B cell (primary cell): ENCODE data around the gene ADAMTS14. TPM values are rescaled to one million over a fixed set of nuclear protein-coding genes. Genes with fewer than 3 reads are reported as not detected.

Experiments used
- ATAC-seq: fragments of 200-7000 bp; cut with Tn5 transposase; one replicate; pipeline ENCODE4 v1.10.0; 2021; ENCODE audit warnings: low read depth, mild to moderate bottlenecking, moderate number of reproducible peaks, moderate library complexity
- CTCF ChIA-PET: fragments of 350-600 bp; sonication (Branson Sonifier 250); formaldehyde crosslinking; loops from one replicate; lab custom pipeline; 2021; ENCODE audit warnings: antibody characterized with exemption, inconsistent platforms; lab: Charles Lee
- POLR2A ChIA-PET: fragments of 350-600 bp; sonication (Branson Sonifier 250); formaldehyde crosslinking; loops from one replicate; lab custom pipeline; 2021; ENCODE audit warnings: antibody characterized with exemption; lab: Charles Lee
- DNase-seq: peaks from one replicate; pipeline ENCODE4 v3.0.0; 2013
- H2AFZ ChIP-seq: 2 replicates; pipeline ENCODE4 v1.6.1; 2012; ENCODE audit warnings: mild to moderate bottlenecking, low read depth, low read length; ENCODE audit not compliant: insufficient read depth, poor library complexity, severe bottlenecking
- H3K27ac ChIP-seq, 2 donors: 1 replicate in 1 of 2; 2 replicates in 1 of 2; pipeline ENCODE4 v1.5.1; 2012 to 2013; ENCODE audit warnings: low read length in 2 of 2, mild to moderate bottlenecking in 2 of 2, moderate library complexity in 1 of 2
- H3K27me3 ChIP-seq, 4 experiments: fragments of 200-600 bp in 1 of 4; sonication (generic) in 1 of 4; replicated peaks in 1 of 4; 1 replicate in 2 of 4; 2 replicates in 2 of 4; pipeline versions ENCODE4 v1.6.1 to v1.7.0; 2013 to 2016; ENCODE audit warnings: low read length in 3 of 4, mild to moderate bottlenecking in 2 of 4, mixed read lengths in 1 of 4, moderate library complexity in 1 of 4; ENCODE audit not compliant: insufficient read depth in 4 of 4, control insufficient read depth in 3 of 4; ENCODE audit errors: control extremely low read depth in 1 of 4
- H3K36me3 ChIP-seq, 2 experiments: replicated peaks in 1 of 2; 1 replicate in 1 of 2; 2 replicates in 1 of 2; pipeline versions ENCODE4 v1.6.1 to v1.7.1; 2013; ENCODE audit warnings: low read length in 1 of 2; ENCODE audit not compliant: insufficient read depth in 2 of 2, control insufficient read depth in 1 of 2; ENCODE audit errors: control extremely low read depth in 1 of 2, extremely low read depth in 1 of 2
- H3K4me1 ChIP-seq, 2 donors: fragments of 200-600 bp in 1 of 2; sonication (generic) in 1 of 2; 1 replicate in 1 of 2; 2 replicates in 1 of 2; pipeline versions ENCODE4 v1.5.1 to v1.6.1; 2013 to 2017; ENCODE audit warnings: low read length in 2 of 2; ENCODE audit not compliant: control insufficient read depth in 2 of 2, insufficient read depth in 2 of 2
- H3K4me2 ChIP-seq: replicated peaks from 2 replicates; pipeline ENCODE3; 2012; ENCODE audit warnings: mild to moderate bottlenecking, low read depth, low read length; ENCODE audit not compliant: poor library complexity, severe bottlenecking
- H3K4me3 ChIP-seq, 5 experiments: fragments of 200-600 bp in 1 of 5; sonication (generic) in 1 of 5; 1 replicate in 3 of 5; 2 replicates in 2 of 5; pipeline versions ENCODE4 v1.5.1 to v1.7.0; 2011 to 2016; ENCODE audit warnings: low read length in 4 of 5, mild to moderate bottlenecking in 4 of 5, low read depth in 2 of 5, control low read depth in 1 of 5, moderate library complexity in 1 of 5; ENCODE audit not compliant: insufficient read depth in 1 of 5; ENCODE audit errors: control extremely low read depth in 1 of 5, extremely low read depth in 1 of 5
- H3K79me2 ChIP-seq: fragments of 200-600 bp; sonication (generic); one replicate; pipeline ENCODE4 v1.6.0; 2016; ENCODE audit warnings: low read length; ENCODE audit not compliant: control insufficient read depth, insufficient read depth
- H3K9ac ChIP-seq: fragments of 200-600 bp; sonication (generic); 2 replicates; pipeline ENCODE4 v1.6.1; 2017; ENCODE audit warnings: mild to moderate bottlenecking, low read length, moderate library complexity
- H3K9me3 ChIP-seq, 3 donors: one replicate each; pipeline versions ENCODE4 v1.6.1 to v1.7.1; 2013; ENCODE audit warnings: low read length in 2 of 3; ENCODE audit not compliant: control insufficient read depth in 2 of 3, insufficient read depth in 1 of 3; ENCODE audit errors: control extremely low read depth in 1 of 3
- H4K20me1 ChIP-seq: 2 replicates; pipeline ENCODE4 v1.6.0; 2012; ENCODE audit warnings: mild to moderate bottlenecking, low read length; ENCODE audit not compliant: insufficient read depth, control insufficient read depth, poor library complexity, severe bottlenecking
- H3K27ac Mint-ChIP-seq: one replicate; pipeline ENCODE4 v1.8.0; 2021; ENCODE audit warnings: mixed read lengths
- H3K27me3 Mint-ChIP-seq: one replicate; pipeline ENCODE4 v1.8.0; 2021; ENCODE audit warnings: mixed read lengths
- H3K4me1 Mint-ChIP-seq: one replicate; pipeline ENCODE4 v1.8.0; 2021; ENCODE audit warnings: mixed read lengths
- H3K4me3 Mint-ChIP-seq: one replicate; pipeline ENCODE4 v1.8.0; 2021; ENCODE audit warnings: mixed read lengths
- H3K9me3 Mint-ChIP-seq: one replicate; pipeline ENCODE4 v1.8.0; 2022; ENCODE audit warnings: mixed read lengths; ENCODE audit not compliant: insufficient read depth
- CTCF ChIP-seq: fragments of 200-600 bp; IDR thresholded peaks from one replicate; pipeline ENCODE4 v1.8.0; 2022; ENCODE audit warnings: antibody characterized with exemption, mild to moderate bottlenecking
- EZH2 ChIP-seq: IDR thresholded peaks from 2 replicates; pipeline ENCODE4 v1.6.1; 2012; ENCODE audit warnings: borderline replicate concordance, low read depth, mild to moderate bottlenecking, moderate library complexity, low read length; ENCODE audit not compliant: insufficient read depth, poor library complexity, severe bottlenecking
- WGBS: methylation state at CpG from one replicate; pipeline ENCODE4 v1.1.5; 2013; ENCODE audit warnings: missing lambda C conversion rate; ENCODE audit not compliant: insufficient coverage; 5-methylcytosine and 5-hydroxymethylcytosine counted together
- intact Hi-C: fragments of 100-400 bp; cut with micrococcal nuclease; formaldehyde crosslinking; loops from one replicate; pipeline ENCODE4 v1.10.0; 2022
- polyA plus RNA-seq: library from polyadenylated mRNA; depleted of rRNA; stranded (reverse); fragments of >200 nt; gene quantifications from 2 replicates; pipeline ENCODE4 v1.2.3, GENCODE V29; 2012
- total RNA-seq, 2 donors: library from RNA; stranded (reverse); fragments of 120-200 nt in 1 of 2; gene quantifications; 1 replicate in 1 of 2; 2 replicates in 1 of 2; pipeline versions ENCODE4 v1.2.3 to v1.2.4, GENCODE V29; 2013 to 2022

Gene ADAMTS14
- total and polyA plus RNA-seq, 2 donors (not counting 1 experiment from before 2014, with no cell fraction given) = not detected

- no peak for DNase-seq
- Histone ChIP-seq H3K4me2 (no peak overlapping the region), H3K27me3 (peaks cover 0 to 7% (median 3%) of the 10 kb centered on the region in 4 experiments), H3K4me3 (no peak overlapping the region), H3K79me2 (no peaks in the 10 kb centered on the region), H3K9ac (no peak overlapping the region), H3K27ac (no peak overlapping the region), H4K20me1 (no peaks in the 10 kb centered on the region), H3K4me1 (no peaks in the 10 kb centered on the region), H3K36me3 (no peaks in the 10 kb centered on the region), H3K9me3 (no peaks in the 10 kb centered on the region), H2AFZ (no peak overlapping the region)
- TF ChIP-seq EZH2 = no peak
- TF ChIP-seq CTCF = no peak
- CTCF ChIA-PET = interaction anchor here (1.0 kb wide), 1 partner anchor 1753 kb away, joined by 3 read pairs; no protein-coding TSS in a partner anchor
- Mint-ChIP-seq H3K4me1 (no peaks in the 10 kb centered on the region), H3K27me3 (peaks cover 30% of the 10 kb centered on the region), H3K4me3 (no peak overlapping the region), H3K9me3 (no peaks in the 10 kb centered on the region), H3K27ac (no peak overlapping the region)
- POLR2A ChIA-PET = no interaction called here
- ATAC-seq = no peak
- WGBS = 72% methylated on average over 2 of the region's 5 CpGs
- intact Hi-C loops = no loop called here
Measured at GRCh38 chr10:70799124-70799523, 126.8 kb downstream of the ADAMTS14 start.

- no peaks in the 10 kb centered on the region for H3K79me2 ChIP-seq
- peaks cover 39% of the 10 kb centered on the region for H3K27me3 Mint-ChIP-seq
- H3K27ac ChIP-seq = no peak overlapping the region
- H3K36me3 ChIP-seq = no peaks in the 10 kb centered on the region
- H2AFZ ChIP-seq = no peak overlapping the region
- no peaks in the 10 kb centered on the region for H4K20me1 ChIP-seq
- no peak overlapping the region for H3K4me3 Mint-ChIP-seq
- POLR2A ChIA-PET = no interaction called here
- CTCF ChIA-PET = no interaction called here
- H3K4me2 ChIP-seq = no peak overlapping the region
- no peak overlapping the region for H3K27ac Mint-ChIP-seq
- ATAC-seq (no peak), DNase-seq (no peak)
- no peaks in the 10 kb centered on the region for H3K4me1 Mint-ChIP-seq
- H3K9ac ChIP-seq = no peak overlapping the region
- TF ChIP-seq CTCF (no peak), EZH2 (no peak)
- no CpG with 5 or more reads among the region's 1 CpG for WGBS
- H3K9me3 Mint-ChIP-seq = no peaks in the 10 kb centered on the region
- no peaks in the 10 kb centered on the region for H3K4me1 ChIP-seq
- H3K4me3 ChIP-seq = no peak overlapping the region
- H3K27me3 ChIP-seq = peaks cover 0 to 13% (median 3%) of the 10 kb centered on the region in 4 experiments
- intact Hi-C loops = no loop called here
- H3K9me3 ChIP-seq = no peaks in the 10 kb centered on the region
Measured at GRCh38 chr10:70801854-70802253, 129.5 kb downstream of the ADAMTS14 start.
